DND-41 (cell line): ENCODE data around the gene RBM20.
A peak's percentile ranks its signal among the peaks of the same experiment; 100 is the strongest.

Source experiments
- ATAC-seq: fragments of 200-7000 bp; cut with Tn5 transposase; 3 replicates; pipeline ENCODE4 v1.9.1; 2021; ENCODE audit warnings: low read depth; ENCODE audit not compliant: insufficient read depth
- DNase-seq: peaks from one replicate; pipeline ENCODE4 v3.0.0-alpha.2; 2020
- H2AFZ ChIP-seq: 2 replicates; pipeline ENCODE4 v1.6.0; 2012; ENCODE audit warnings: low read depth, low read length
- H3K27ac ChIP-seq: 2 replicates; pipeline ENCODE4 v1.5.1; 2012; ENCODE audit warnings: low read length, inconsistent platforms
- H3K27me3 ChIP-seq: fragments of 200-600 bp; sonication (generic); 2 replicates; pipeline ENCODE4 v1.6.0; 2012; ENCODE audit warnings: low read length, mild to moderate bottlenecking, inconsistent platforms; ENCODE audit not compliant: insufficient read depth, poor library complexity
- H3K36me3 ChIP-seq: 2 replicates; pipeline ENCODE4 v1.5.1; 2012; ENCODE audit warnings: low read length, inconsistent platforms; ENCODE audit not compliant: insufficient read depth
- H3K4me1 ChIP-seq: 2 replicates; pipeline ENCODE4 v1.5.1; 2012; ENCODE audit warnings: mild to moderate bottlenecking, low read length; ENCODE audit not compliant: insufficient read depth
- H3K4me2 ChIP-seq: 2 replicates; pipeline ENCODE4 v1.6.0; 2012; ENCODE audit warnings: mild to moderate bottlenecking, moderate library complexity, low read length, inconsistent platforms; ENCODE audit not compliant: insufficient read depth
- H3K4me3 ChIP-seq, 2 experiments: fragments of 200-600 bp in 1 of 2; shearing (Covaris generic) in 1 of 2; 2 replicates each; pipeline ENCODE4 v1.5.1; 2012 to 2016; ENCODE audit warnings: inconsistent platforms in 2 of 2, low read length in 2 of 2, mild to moderate bottlenecking in 2 of 2, low read depth in 1 of 2, moderate library complexity in 1 of 2
- H3K79me2 ChIP-seq: 2 replicates; pipeline ENCODE4 v1.6.0; 2012; ENCODE audit warnings: low read length, inconsistent platforms; ENCODE audit not compliant: insufficient read depth
- H3K9ac ChIP-seq: 2 replicates; pipeline ENCODE4 v1.6.0; 2012; ENCODE audit warnings: low read depth, mild to moderate bottlenecking, inconsistent platforms, low read length, moderate library complexity
- H3K9me3 ChIP-seq: 2 replicates; pipeline ENCODE4 v1.5.1; 2012; ENCODE audit warnings: low read length, moderate library complexity, mild to moderate bottlenecking, inconsistent platforms; ENCODE audit not compliant: insufficient read depth, severe bottlenecking
- H4K20me1 ChIP-seq: 2 replicates; pipeline ENCODE4 v1.6.0; 2012; ENCODE audit warnings: low read length; ENCODE audit not compliant: insufficient read depth
- EZH2 ChIP-seq: IDR thresholded peaks from 3 replicates; pipeline ENCODE4 v1.6.1; 2012; ENCODE audit warnings: borderline replicate concordance, low read depth, mild to moderate bottlenecking, moderate library complexity, low read length, inconsistent platforms; ENCODE audit not compliant: severe bottlenecking
- TF ChIP-seq, protein P1 (sequence below): IDR thresholded peaks from 2 replicates; pipeline ENCODE4 v1.5.1; 2012; ENCODE audit warnings: borderline replicate concordance, low read length, moderate library complexity, mild to moderate bottlenecking; ENCODE audit not compliant: poor library complexity, severe bottlenecking; ENCODE audit errors: extremely low read depth

The RBM20 gene

DNA sequence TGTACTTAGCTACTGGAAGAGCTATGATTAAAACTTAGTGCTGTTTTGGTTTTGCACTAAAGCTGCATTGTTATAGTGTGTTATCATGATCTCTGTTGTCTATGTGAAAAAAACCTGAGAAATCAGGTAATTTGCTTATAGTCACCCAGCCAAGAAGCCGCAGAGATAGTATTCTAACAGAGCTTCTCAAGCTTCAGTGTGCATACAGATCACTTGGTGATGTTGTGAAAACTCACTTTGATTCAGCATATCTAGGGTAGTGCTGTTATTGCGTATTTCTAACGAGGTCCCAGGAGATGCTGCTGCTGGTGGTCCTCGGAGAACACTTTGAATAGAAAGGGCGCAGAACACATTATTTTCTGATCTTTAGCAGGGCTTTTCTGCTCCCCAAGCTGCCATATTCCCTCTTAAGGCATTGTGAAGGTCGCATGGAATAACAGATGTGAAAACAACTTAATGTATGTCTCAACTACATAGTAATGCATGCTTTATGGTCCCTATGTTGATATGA, 159.2 kb downstream of the RBM20 start:
- no peak for DNase-seq
- no peak for ATAC-seq
- H3K9ac ChIP-seq: no peak overlapping the region

DNA sequence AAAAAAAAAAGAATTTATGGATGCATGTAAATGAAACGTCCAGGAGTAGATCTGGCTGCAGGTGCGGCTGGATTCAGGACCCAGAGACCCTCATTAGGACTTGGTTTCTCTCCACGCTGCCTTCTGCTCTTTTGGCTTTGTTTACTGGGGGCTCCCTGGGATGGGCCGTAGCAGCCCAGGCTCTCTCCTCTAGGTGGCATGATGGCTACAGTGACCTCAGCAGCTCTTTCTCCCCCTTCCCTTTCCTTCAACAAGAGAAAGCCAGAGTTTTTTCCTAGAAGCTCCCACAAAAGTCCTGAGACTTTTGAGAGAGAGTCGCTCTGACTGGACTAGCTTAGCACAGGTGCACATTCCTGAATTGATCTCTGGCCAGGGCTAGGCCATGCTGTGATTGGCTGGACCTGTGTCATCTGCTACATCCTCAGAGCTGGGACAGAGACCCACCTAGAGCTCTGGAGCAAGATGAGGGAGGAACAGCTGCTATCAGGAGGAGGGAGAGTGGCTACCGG, 159.7 kb downstream of the RBM20 start:
- no peak overlapping the region for H3K4me2 ChIP-seq
- no peak overlapping the region for H3K9ac ChIP-seq
- DNase-seq (peak; percentile 6), ATAC-seq (peak; percentile 52; the same call in 1 of the 3 replicates)
- no peaks in the 10 kb centered on the region for H3K79me2 ChIP-seq
- no peak overlapping the region for H3K27ac ChIP-seq
- H3K36me3 ChIP-seq: no peaks in the 10 kb centered on the region
- H4K20me1 ChIP-seq: no peaks in the 10 kb centered on the region
- no peak overlapping the region for H2AFZ ChIP-seq
- no peak overlapping the region for H3K4me3 ChIP-seq
- peaks cover 10% of the 10 kb centered on the region for H3K27me3 ChIP-seq
- H3K9me3 ChIP-seq: no peaks in the 10 kb centered on the region
- TF ChIP-seq, protein P1, sequence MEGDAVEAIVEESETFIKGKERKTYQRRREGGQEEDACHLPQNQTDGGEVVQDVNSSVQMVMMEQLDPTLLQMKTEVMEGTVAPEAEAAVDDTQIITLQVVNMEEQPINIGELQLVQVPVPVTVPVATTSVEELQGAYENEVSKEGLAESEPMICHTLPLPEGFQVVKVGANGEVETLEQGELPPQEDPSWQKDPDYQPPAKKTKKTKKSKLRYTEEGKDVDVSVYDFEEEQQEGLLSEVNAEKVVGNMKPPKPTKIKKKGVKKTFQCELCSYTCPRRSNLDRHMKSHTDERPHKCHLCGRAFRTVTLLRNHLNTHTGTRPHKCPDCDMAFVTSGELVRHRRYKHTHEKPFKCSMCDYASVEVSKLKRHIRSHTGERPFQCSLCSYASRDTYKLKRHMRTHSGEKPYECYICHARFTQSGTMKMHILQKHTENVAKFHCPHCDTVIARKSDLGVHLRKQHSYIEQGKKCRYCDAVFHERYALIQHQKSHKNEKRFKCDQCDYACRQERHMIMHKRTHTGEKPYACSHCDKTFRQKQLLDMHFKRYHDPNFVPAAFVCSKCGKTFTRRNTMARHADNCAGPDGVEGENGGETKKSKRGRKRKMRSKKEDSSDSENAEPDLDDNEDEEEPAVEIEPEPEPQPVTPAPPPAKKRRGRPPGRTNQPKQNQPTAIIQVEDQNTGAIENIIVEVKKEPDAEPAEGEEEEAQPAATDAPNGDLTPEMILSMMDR: peak; percentile 53
- no peak for TF ChIP-seq EZH2
- peaks cover 12% of the 10 kb centered on the region for H3K4me1 ChIP-seq

More for the DNA sequence above, 159.2 kb downstream of the RBM20 start:
- Histone ChIP-seq H3K4me3 (no peak overlapping the region), H3K4me2 (no peak overlapping the region), H3K27ac (no peak overlapping the region), H3K27me3 (peaks cover 7% of the 10 kb centered on the region), H3K79me2 (no peaks in the 10 kb centered on the region), H3K36me3 (no peaks in the 10 kb centered on the region), H2AFZ (peak overlapping the region; percentile 25; the same call in 1 of the 2 replicates), H3K4me1 (peaks cover 12% of the 10 kb centered on the region), H4K20me1 (no peaks in the 10 kb centered on the region), H3K9me3 (no peaks in the 10 kb centered on the region)
- TF ChIP-seq, protein P1: no peak
- no peak for TF ChIP-seq EZH2

DNA sequence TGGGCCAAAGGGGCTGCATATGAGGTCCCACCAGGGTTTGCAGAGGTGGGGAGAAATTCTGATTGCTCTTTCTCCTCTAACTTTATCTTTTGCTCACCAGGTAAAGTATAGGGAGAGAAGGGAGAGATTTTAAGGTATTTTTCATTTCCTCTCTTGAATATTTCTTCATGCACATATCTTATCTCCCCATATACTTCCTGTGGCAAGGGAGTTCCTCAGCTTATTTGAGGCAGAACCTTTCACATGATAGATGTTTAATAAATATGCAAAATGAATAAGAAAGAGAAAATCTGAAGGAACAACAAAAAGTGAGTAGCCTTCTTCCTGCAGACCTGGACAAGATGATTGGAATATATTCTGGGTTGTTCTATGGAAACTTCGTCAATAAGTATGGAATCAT, 160.2 kb downstream of the RBM20 start:
- Histone ChIP-seq H3K9ac (no peak overlapping the region), H3K4me3 (no peak overlapping the region), H3K4me1 (peaks cover 12% of the 10 kb centered on the region), H3K79me2 (no peaks in the 10 kb centered on the region), H2AFZ (no peak overlapping the region), H3K27ac (no peak overlapping the region), H3K4me2 (no peak overlapping the region), H3K36me3 (no peaks in the 10 kb centered on the region), H3K27me3 (peaks cover 10% of the 10 kb centered on the region), H3K9me3 (no peaks in the 10 kb centered on the region), H4K20me1 (no peaks in the 10 kb centered on the region)
- ATAC-seq (no peak), DNase-seq (no peak)
- TF ChIP-seq, protein P1: no peak
- TF ChIP-seq EZH2: no peak

DNA sequence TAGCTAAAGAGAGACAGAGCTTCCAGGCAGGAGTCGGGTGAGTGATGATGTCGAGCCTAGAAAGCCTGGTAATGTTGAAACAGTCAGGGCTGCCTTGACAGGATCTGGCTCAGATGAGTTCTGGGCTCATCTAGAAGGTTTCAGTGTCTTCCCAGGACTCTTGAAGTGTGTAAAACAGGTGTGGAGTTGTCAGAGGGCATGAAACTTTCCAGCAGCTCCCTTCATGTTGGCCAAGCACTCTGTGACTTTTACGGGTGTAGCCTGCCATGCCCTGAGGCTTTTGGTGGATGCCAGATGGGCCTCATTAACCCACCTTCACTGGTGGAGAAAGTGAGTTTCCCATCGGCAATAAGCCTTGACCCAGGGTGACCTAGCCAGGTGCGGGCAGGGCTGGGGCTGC, 161.2 kb downstream of the RBM20 start:
- Histone ChIP-seq H3K4me1 (peaks cover 12% of the 10 kb centered on the region), H4K20me1 (no peaks in the 10 kb centered on the region), H3K36me3 (no peaks in the 10 kb centered on the region), H3K9me3 (no peaks in the 10 kb centered on the region), H3K4me3 (no peak overlapping the region), H3K27ac (no peak overlapping the region), H2AFZ (no peak overlapping the region), H3K9ac (no peak overlapping the region), H3K79me2 (no peaks in the 10 kb centered on the region), H3K27me3 (peaks cover 6% of the 10 kb centered on the region), H3K4me2 (no peak overlapping the region)
- ATAC-seq: no peak
- TF ChIP-seq, protein P1: no peak
- TF ChIP-seq EZH2: no peak
- no peak for DNase-seq
